GM19099 (cell line): ENCODE results near the gene ATP5F1E.

Experiments
- POLR2A ChIP-seq: IDR thresholded peaks from 3 replicates; pipeline ENCODE4 v1.6.1; 2011; ENCODE audit warnings: low read depth; ENCODE audit not compliant: insufficient read length; ENCODE audit errors: extremely low read depth

ATP5F1E gene

DNA sequence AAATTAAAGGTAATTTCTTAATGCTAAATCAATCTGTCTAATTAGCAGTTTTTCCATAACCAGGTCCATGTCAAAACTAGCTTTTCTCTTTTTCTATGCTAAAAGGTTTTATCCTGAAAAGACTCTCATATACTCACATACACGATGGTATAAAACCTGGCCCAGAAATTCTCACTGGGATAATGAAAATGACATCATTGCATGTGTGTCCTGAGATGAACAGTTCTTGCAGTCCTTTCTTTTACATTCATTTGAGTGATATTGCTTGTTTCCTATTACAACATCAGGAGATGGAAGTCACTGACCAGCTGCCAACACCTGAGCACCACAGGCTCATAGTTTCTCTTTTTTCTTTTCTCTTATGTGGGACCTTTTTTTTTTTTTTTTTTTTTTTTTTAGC is 18.3 kb upstream of the ATP5F1E start:
- no peak for TF ChIP-seq POLR2A

DNA sequence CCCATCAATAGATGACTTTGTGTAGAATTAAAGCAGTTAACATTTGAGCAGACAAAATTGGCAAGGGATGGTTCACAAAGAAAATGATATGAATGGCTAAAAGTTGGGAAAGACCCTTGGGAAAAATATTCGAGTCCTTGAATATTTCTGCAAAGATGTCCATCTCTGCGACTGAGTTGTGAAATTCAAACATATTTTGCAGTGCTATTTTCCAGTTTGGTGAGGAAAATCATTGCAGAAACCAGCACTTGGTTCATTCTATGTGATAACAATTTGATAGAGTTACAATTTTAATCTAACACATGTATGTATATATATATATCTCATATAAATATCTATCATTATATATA is 16.5 kb upstream of the ATP5F1E start:
- TF ChIP-seq POLR2A: no peak

DNA sequence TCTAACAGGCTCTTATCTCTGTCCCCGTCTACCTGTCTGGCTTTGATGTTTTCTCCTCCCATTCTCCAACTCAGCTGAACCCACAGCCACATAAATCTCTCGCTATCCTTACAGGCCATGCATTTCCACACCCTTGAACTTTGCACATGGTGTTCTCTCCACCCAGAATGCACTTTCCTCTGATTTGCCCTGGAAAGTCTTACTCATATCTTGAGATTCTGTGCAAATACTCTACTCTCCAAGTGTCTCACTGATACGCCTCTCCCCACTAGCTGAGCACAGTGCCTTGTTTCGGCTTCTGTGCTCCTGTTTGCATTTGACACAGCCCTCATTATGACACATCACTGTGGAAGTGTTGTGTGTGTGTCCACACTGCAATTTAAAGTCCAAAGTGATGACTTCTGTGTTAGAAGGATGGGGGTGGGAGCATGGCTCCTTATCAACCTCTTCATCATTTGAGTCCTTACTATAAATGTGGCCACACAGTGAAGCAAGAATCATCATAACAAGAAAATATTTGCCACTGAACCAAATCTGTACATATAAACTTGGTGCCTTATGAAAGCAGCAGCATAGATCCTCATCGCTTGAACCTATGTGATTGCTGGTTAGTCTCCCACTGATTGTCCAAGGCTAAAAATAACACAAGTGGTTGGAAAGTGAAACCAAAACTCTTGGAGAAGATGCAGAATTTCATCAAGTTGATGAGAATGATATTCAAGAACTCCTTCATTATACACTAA is 16.0 kb upstream of the ATP5F1E start:
- TF ChIP-seq POLR2A: no peak

- no peak for TF ChIP-seq POLR2A
Observed at GRCh38 chr20:59046862-59047261, 14.7 kb upstream of the ATP5F1E start.

GRCh38 chr20:59044796-59045195 is 12.7 kb upstream of the ATP5F1E start:
- no peak for TF ChIP-seq POLR2A

- TF ChIP-seq POLR2A: no peak
Observed at GRCh38 chr20:59044295-59044694, 12.2 kb upstream of the ATP5F1E start.

- no peak for TF ChIP-seq POLR2A
Observed at GRCh38 chr20:59043698-59044097, 11.6 kb upstream of the ATP5F1E start.

DNA sequence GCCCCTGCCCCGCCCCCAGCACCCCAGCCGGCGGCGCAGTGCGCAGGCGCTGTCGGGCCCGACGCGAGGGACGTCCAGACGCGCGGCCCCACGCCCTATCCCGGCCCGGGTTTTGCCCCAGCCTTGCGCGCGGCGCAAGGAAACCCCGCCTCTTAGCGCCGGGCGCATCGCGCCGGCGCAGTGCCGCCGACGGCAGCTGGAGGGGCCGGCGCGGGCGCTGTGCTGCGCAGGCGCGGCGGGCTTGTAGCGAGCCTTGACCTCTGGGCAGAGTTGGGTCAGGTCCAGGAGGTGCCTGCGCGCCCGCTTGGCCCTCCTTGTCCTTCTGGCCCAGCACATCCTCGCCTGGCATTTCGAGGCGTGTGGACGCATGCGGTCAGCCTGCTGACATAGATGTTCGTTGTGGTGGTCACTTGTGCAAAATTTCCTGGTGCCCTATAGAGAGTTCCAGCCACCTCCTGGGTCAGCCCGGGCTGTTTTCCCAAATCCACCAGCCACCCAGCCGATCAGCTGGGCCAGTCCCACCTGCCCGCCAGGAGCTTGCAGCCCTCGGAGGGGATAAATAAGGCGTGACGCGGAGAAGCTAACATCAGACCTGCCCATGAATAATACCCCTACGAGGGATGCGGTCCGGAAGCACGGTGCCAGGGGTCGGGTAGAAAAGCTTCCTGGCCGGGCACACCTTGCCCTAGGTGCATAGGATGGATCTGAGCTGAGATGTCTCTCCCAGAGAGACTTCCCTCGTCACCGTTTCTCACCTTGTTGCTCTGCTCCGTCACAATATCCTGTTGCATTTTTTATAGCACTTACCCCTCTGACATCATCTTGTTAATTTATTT is 10.9 kb upstream of the ATP5F1E start:
- peak; percentile 91 for TF ChIP-seq POLR2A

GRCh38 chr20:59042151-59042795 is 10.1 kb upstream of the ATP5F1E start, which contains the start of gene PRELID3B:
PRELID3B (minus strand) TSS chr20:59042786; CDS start chr20:59042730, 56 bp downstream.
- no peak for TF ChIP-seq POLR2A

DNA sequence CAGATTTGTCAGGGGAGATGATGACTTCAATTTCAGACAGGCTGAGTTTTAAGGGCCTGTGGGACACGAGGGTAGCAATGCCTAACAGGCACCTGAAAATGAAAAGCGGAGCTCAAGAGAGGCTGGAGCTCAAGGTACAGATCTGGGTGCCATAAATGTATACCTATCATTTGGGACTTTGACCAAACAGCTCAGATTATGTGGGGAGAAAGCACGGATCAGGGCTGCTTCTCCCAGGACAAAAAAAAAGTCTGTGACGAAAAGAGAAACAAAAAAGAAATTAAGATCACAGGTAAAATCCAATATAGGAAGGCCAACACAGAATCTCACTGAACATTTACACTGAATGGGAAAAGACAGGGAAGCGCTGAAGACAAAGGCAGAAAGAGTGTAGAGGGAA is 8.5 kb upstream of the ATP5F1E start:
- TF ChIP-seq POLR2A: no peak

- TF ChIP-seq POLR2A: no peak
Observed at GRCh38 chr20:59039233-59039632, 7.1 kb upstream of the ATP5F1E start.

GRCh38 chr20:59037386-59037785 is 5.3 kb upstream of the ATP5F1E start:
- no peak for TF ChIP-seq POLR2A

DNA sequence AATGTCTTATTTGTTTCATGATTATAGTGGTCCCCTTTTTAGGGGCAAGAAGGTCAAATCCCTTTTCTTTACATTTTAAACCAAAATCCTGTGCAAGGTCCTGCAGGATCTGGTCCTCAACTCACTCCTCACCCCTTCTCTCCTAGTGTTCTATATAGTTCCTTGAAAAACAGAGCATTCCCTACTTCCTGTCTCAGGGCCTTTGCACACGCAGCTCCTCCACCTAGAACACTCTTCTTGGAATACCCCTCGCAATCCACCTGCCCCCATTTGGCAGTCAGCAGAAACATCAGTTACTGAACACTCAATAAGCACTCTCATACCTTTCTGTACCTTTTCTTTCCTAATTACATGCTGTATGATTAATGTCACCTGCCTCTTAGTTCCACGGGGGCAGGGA is 3.2 kb upstream of the ATP5F1E start:
- TF ChIP-seq POLR2A: no peak

GRCh38 chr20:59033616-59034165 is 1.6 kb upstream of the ATP5F1E start:
- no peak for TF ChIP-seq POLR2A

DNA sequence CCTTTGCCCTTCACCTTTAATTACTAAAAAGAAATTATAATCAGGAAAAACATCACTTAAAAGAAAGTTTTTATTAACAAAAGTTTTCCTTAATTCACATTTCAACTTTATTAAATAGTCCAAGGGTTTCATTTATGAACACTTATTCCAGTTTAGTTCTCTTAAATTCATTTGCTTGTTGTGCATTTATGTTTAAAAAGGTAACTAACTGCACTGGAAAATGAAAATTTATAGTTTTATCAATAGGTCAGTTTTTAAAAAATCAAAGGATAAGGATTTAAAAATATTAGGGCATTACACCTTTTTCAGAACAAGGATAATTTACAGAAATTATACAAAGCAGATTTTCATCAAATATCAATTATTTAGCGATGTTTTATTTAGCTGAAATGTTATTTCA is 958 bp upstream of the ATP5F1E start:
- no peak for TF ChIP-seq POLR2A
